Measurements from ENCODE around the gene CHAF1B.

The CHAF1B gene

DNA sequence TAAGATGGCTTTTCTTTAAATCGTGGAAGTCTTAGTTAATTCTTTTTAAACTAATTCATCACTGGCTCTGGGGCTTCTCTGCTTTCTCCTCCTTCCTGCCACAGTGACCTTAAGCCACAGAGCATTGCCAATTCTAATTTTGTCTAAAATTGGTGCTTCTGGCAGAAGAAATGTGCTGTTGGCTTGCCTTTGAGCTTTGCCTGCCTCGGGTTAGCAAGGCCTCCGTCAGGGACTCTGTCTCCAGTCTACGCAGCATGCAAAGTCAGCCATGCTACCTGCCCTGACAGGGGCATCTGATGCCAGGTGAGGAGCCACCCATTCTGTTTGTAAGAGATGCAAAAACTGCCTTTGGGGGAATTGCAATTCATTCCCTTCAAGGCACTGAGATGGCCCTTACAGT, 69.5 kb downstream of the CHAF1B start:
- Histone ChIP-seq H3K36me3 (ENCODE audit: control insufficient read depth, low read depth, low read length) (no peaks in the 10 kb centered on the region), H3K9ac (ENCODE audit: low read length) (no peak overlapping the region), H3K27me3 (ENCODE audit: control insufficient read depth, insufficient read depth, low read length) (no peaks in the 10 kb centered on the region), H3K4me3 (ENCODE audit: low read length) (no peak overlapping the region), H3K27ac (ENCODE audit: low read length) (no peak overlapping the region), H3K9me3 (ENCODE audit: control insufficient read depth, low read depth, low read length) (no peaks in the 10 kb centered on the region), H3K4me1 (ENCODE audit: control insufficient read depth, low read depth, low read length) (peaks cover 15% of the 10 kb centered on the region)

DNA sequence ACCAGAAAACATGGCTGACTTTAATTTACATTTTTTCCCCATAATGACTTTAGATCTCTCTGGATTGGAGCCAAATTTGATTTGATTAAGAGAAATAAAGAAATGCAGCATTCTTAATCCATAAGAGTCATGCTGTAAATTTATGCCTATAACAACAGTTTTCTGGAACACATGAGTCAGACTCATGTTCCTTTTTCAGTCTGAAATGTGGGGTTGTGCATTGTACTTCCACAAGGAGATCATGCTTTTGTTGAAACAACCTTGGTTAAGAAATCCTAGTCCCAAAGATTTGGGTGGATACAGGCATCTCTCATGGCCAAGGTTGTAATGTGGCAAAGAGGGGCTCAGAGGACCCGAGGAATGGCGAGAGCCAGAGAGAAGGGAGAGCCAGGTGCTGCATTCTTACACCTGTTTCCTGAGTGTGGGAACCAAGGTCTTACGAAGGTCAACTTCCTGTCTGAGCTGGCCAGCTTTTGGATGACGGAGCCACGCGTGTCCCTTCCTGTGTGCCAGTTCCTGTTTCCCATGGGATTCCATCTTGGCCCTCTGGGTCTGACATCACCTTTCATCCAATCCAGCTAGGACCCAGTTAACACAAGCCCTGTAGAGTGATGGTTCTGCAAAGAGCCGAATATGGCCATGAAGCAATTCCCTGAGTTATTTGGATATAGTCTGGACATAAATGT, 71.7 kb downstream of the CHAF1B start:
- Histone ChIP-seq H3K9me3 (ENCODE audit: control insufficient read depth, low read depth, low read length) (no peaks in the 10 kb centered on the region), H3K4me3 (ENCODE audit: low read length) (no peak overlapping the region), H3K27me3 (ENCODE audit: control insufficient read depth, insufficient read depth, low read length) (no peaks in the 10 kb centered on the region), H3K27ac (ENCODE audit: low read length) (no peak overlapping the region), H3K9ac (ENCODE audit: low read length) (no peak overlapping the region), H3K36me3 (ENCODE audit: control insufficient read depth, low read depth, low read length) (no peaks in the 10 kb centered on the region), H3K4me1 (ENCODE audit: control insufficient read depth, low read depth, low read length) (peaks cover 15% of the 10 kb centered on the region)

GRCh38 chr21:36459098-36459497, 73.9 kb downstream of the CHAF1B start:
- Histone ChIP-seq H3K4me3 (ENCODE audit: low read length) (no peak overlapping the region), H3K9me3 (ENCODE audit: control insufficient read depth, low read depth, low read length) (no peaks in the 10 kb centered on the region), H3K27ac (ENCODE audit: low read length) (no peak overlapping the region), H3K36me3 (ENCODE audit: control insufficient read depth, low read depth, low read length) (no peaks in the 10 kb centered on the region), H3K27me3 (ENCODE audit: control insufficient read depth, insufficient read depth, low read length) (no peaks in the 10 kb centered on the region), H3K9ac (ENCODE audit: low read length) (no peak overlapping the region), H3K4me1 (ENCODE audit: control insufficient read depth, low read depth, low read length) (peaks cover 9% of the 10 kb centered on the region)

- H3K27ac ChIP-seq (ENCODE audit: low read length) = no peak overlapping the region
- no peaks in the 10 kb centered on the region for H3K9me3 ChIP-seq (ENCODE audit: control insufficient read depth, low read depth, low read length)
- H3K9ac ChIP-seq (ENCODE audit: low read length) = no peak overlapping the region
- no peaks in the 10 kb centered on the region for H3K27me3 ChIP-seq (ENCODE audit: control insufficient read depth, insufficient read depth, low read length)
- no peaks in the 10 kb centered on the region for H3K36me3 ChIP-seq (ENCODE audit: control insufficient read depth, low read depth, low read length)
- H3K4me3 ChIP-seq (ENCODE audit: low read length) = no peak overlapping the region
- H3K4me1 ChIP-seq (ENCODE audit: control insufficient read depth, low read depth, low read length) = no peaks in the 10 kb centered on the region
These were observed 75.7 kb downstream of the CHAF1B start for GRCh38 chr21:36460866-36461265.

DNA sequence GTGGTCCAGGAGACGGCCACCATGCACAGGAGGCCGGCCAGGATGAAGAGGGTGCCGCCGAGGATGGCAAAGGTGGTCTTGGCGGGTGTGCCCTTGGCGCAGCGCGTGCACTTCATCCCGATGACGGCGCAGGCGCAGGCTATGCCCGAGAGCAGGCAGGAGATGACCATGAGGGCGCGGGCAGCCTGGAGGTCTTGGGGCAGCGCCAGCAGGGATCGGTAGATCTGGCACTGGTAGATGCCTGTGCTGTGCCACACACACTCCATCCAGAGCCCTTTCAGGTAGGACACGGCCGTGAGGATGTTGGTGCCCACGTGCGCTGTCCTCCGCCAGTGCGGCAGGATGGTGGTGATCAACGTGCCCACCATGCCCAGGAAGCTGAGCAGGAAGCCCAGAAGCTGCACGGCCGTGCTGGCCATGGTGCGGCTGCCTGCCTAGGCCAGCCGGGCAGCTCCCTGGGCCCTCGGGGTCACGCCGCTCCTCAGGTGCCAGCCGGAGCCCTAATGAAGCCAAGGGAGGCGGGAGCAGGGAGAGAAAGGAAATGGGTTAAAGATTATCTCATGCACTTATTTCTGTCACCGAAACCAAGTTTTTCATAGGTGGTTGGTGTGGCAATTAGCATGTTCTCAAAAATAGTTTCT, 76.2 kb downstream of the CHAF1B start:
- H3K9ac ChIP-seq (ENCODE audit: low read length) = no peak overlapping the region
- no peaks in the 10 kb centered on the region for H3K36me3 ChIP-seq (ENCODE audit: control insufficient read depth, low read depth, low read length)
- no peak overlapping the region for H3K27ac ChIP-seq (ENCODE audit: low read length)
- H3K9me3 ChIP-seq (ENCODE audit: control insufficient read depth, low read depth, low read length) = no peaks in the 10 kb centered on the region
- H3K27me3 ChIP-seq (ENCODE audit: control insufficient read depth, insufficient read depth, low read length) = no peaks in the 10 kb centered on the region
- H3K4me3 ChIP-seq (ENCODE audit: low read length) = no peak overlapping the region
- no peaks in the 10 kb centered on the region for H3K4me1 ChIP-seq (ENCODE audit: control insufficient read depth, low read depth, low read length)

GRCh38 chr21:36461918-36462486, 76.8 kb downstream of the CHAF1B start:
- Histone ChIP-seq H3K4me1 (ENCODE audit: control insufficient read depth, low read depth, low read length) (no peaks in the 10 kb centered on the region), H3K36me3 (ENCODE audit: control insufficient read depth, low read depth, low read length) (no peaks in the 10 kb centered on the region), H3K9me3 (ENCODE audit: control insufficient read depth, low read depth, low read length) (no peaks in the 10 kb centered on the region), H3K27me3 (ENCODE audit: control insufficient read depth, insufficient read depth, low read length) (no peaks in the 10 kb centered on the region), H3K4me3 (ENCODE audit: low read length) (no peak overlapping the region), H3K27ac (ENCODE audit: low read length) (no peak overlapping the region), H3K9ac (ENCODE audit: low read length) (no peak overlapping the region)

DNA sequence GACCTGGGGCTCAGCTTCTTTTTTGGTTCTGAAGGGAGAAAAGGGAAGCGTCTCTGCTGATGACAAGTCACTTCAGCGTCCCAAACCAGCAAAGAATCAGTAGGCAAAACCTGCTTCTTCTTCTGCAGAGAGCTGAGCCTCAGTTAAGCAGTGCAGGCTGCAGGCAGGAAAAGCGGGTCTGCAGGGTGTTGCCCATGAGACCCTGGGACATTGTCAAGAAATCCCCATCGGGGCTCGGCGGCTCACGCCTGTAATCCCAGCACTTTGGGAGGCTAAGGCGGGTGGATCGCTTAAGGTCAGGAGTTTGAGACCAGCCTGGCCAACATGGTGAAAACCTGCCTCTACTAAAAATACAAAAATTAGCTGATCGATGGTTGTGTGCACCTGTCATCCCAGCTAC, 78.0 kb downstream of the CHAF1B start:
- H3K27ac ChIP-seq (ENCODE audit: low read length) = no peak overlapping the region
- no peaks in the 10 kb centered on the region for H3K9me3 ChIP-seq (ENCODE audit: control insufficient read depth, low read depth, low read length)
- H3K4me1 ChIP-seq (ENCODE audit: control insufficient read depth, low read depth, low read length) = no peaks in the 10 kb centered on the region
- H3K9ac ChIP-seq (ENCODE audit: low read length) = no peak overlapping the region
- H3K27me3 ChIP-seq (ENCODE audit: control insufficient read depth, insufficient read depth, low read length) = no peaks in the 10 kb centered on the region
- no peak overlapping the region for H3K4me3 ChIP-seq (ENCODE audit: low read length)
- H3K36me3 ChIP-seq (ENCODE audit: control insufficient read depth, low read depth, low read length) = no peaks in the 10 kb centered on the region

GRCh38 chr21:36463991-36464390, 78.8 kb downstream of the CHAF1B start:
- no peaks in the 10 kb centered on the region for H3K9me3 ChIP-seq (ENCODE audit: control insufficient read depth, low read depth, low read length)
- H3K36me3 ChIP-seq (ENCODE audit: control insufficient read depth, low read depth, low read length) = no peaks in the 10 kb centered on the region
- H3K4me3 ChIP-seq (ENCODE audit: low read length) = no peak overlapping the region
- H3K27me3 ChIP-seq (ENCODE audit: control insufficient read depth, insufficient read depth, low read length) = no peaks in the 10 kb centered on the region
- no peak overlapping the region for H3K27ac ChIP-seq (ENCODE audit: low read length)
- no peaks in the 10 kb centered on the region for H3K4me1 ChIP-seq (ENCODE audit: control insufficient read depth, low read depth, low read length)
- H3K9ac ChIP-seq (ENCODE audit: low read length) = no peak overlapping the region

DNA sequence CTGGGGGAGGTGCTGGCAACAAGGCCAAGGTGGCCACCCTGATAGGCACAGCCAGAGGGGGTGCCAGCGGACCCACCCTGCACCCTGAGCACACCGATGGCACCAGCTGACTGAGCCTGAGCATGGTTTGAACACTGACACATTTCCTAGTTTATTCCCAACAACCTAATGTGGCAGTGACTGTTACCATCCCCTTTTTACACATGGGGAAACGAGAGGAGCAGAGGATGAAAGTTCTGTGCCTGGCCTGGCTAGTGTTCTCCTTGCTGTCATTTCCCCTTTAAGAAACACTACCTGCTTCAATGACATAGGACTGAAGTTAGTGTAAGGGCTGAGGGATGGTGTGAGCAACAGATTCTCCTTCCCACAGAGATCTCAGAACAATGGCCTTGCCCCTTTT, 79.4 kb downstream of the CHAF1B start:
- no peak overlapping the region for H3K27ac ChIP-seq (ENCODE audit: low read length)
- H3K4me1 ChIP-seq (ENCODE audit: control insufficient read depth, low read depth, low read length) = no peaks in the 10 kb centered on the region
- no peak overlapping the region for H3K4me3 ChIP-seq (ENCODE audit: low read length)
- no peak overlapping the region for H3K9ac ChIP-seq (ENCODE audit: low read length)
- H3K9me3 ChIP-seq (ENCODE audit: control insufficient read depth, low read depth, low read length) = no peaks in the 10 kb centered on the region
- no peaks in the 10 kb centered on the region for H3K36me3 ChIP-seq (ENCODE audit: control insufficient read depth, low read depth, low read length)
- no peaks in the 10 kb centered on the region for H3K27me3 ChIP-seq (ENCODE audit: control insufficient read depth, insufficient read depth, low read length)

DNA sequence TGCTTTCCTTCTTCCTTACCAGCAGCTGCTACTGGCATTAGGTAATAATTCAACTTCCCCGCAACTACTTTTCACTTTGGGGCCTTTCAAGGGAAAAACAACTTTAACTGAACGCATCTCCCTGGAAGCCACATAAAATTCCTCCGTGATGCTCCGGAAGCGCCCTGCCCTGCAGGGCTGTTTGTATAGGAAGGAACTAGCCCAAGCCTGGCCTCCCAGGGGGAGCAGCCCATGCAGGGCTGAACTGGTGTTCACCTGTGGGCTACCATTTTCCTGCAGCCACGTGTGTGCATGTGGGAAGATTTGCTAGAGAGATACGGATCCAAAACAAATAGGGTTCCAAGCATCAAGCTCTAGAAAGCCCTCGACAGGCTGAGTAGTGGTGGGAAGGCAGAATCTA, 80.3 kb downstream of the CHAF1B start:
- no peak overlapping the region for H3K27ac ChIP-seq (ENCODE audit: low read length)
- H3K36me3 ChIP-seq (ENCODE audit: control insufficient read depth, low read depth, low read length) = no peaks in the 10 kb centered on the region
- no peak overlapping the region for H3K4me3 ChIP-seq (ENCODE audit: low read length)
- H3K4me1 ChIP-seq (ENCODE audit: control insufficient read depth, low read depth, low read length) = peaks cover 4% of the 10 kb centered on the region
- no peaks in the 10 kb centered on the region for H3K27me3 ChIP-seq (ENCODE audit: control insufficient read depth, insufficient read depth, low read length)
- H3K9me3 ChIP-seq (ENCODE audit: control insufficient read depth, low read depth, low read length) = no peaks in the 10 kb centered on the region
- no peak overlapping the region for H3K9ac ChIP-seq (ENCODE audit: low read length)

DNA sequence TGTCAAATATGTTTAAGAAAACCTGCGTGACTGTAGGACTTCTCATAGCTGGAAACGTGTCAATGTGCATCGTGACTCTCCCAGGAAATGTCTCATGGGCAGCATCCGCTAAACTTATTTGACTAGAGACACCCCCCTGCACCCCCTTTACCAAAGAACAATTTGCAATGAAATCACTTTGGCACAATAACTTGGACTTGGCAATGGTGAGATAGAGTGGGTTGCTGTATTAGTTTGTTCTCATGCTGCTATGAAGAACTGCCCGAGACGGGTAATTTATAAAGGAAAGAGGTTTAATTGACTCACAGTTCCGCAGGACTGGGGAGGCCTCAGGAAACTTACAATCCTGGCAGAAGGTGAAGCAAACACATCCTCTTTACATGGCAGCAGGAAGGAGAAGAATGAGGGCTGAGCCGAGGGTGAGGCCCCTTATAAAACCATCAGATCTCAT, 80.9 kb downstream of the CHAF1B start:
- Histone ChIP-seq H3K9me3 (ENCODE audit: control insufficient read depth, low read depth, low read length) (no peaks in the 10 kb centered on the region), H3K27ac (ENCODE audit: low read length) (no peak overlapping the region), H3K9ac (ENCODE audit: low read length) (no peak overlapping the region), H3K27me3 (ENCODE audit: control insufficient read depth, insufficient read depth, low read length) (no peaks in the 10 kb centered on the region), H3K4me1 (ENCODE audit: control insufficient read depth, low read depth, low read length) (peaks cover 4% of the 10 kb centered on the region), H3K4me3 (ENCODE audit: low read length) (no peak overlapping the region), H3K36me3 (ENCODE audit: control insufficient read depth, low read depth, low read length) (no peaks in the 10 kb centered on the region)
